Testis (tissue), 2 donors: ENCODE measurements around the gene APBA1.

Experiments
- CTCF ChIP-seq, 3 experiments: fragments of 450-650 bp in 2 of 3; fragments of 200-600 bp in 1 of 3; sonication (generic) in 1 of 3; IDR thresholded peaks; one replicate each; pipeline ENCODE4 v1.5.1; 2016 to 2019; ENCODE audit warnings: antibody characterized with exemption in 3 of 3, mild to moderate bottlenecking in 2 of 3, moderate library complexity in 1 of 3
- POLR2A ChIP-seq: fragments of 450-650 bp; IDR thresholded peaks from one replicate; pipeline ENCODE4 v1.6.1; 2017; ENCODE audit warnings: antibody characterized with exemption, mild to moderate bottlenecking, moderate library complexity

- TF ChIP-seq CTCF (IDR thresholded peaks at IDR 0.05) (no peak), POLR2A (no peak)
Measured at GRCh38 chr9:69427286-69427685, 244.9 kb downstream of the APBA1 start.
